ENCODE results near the gene NTRK3.

The NTRK3 gene

DNA sequence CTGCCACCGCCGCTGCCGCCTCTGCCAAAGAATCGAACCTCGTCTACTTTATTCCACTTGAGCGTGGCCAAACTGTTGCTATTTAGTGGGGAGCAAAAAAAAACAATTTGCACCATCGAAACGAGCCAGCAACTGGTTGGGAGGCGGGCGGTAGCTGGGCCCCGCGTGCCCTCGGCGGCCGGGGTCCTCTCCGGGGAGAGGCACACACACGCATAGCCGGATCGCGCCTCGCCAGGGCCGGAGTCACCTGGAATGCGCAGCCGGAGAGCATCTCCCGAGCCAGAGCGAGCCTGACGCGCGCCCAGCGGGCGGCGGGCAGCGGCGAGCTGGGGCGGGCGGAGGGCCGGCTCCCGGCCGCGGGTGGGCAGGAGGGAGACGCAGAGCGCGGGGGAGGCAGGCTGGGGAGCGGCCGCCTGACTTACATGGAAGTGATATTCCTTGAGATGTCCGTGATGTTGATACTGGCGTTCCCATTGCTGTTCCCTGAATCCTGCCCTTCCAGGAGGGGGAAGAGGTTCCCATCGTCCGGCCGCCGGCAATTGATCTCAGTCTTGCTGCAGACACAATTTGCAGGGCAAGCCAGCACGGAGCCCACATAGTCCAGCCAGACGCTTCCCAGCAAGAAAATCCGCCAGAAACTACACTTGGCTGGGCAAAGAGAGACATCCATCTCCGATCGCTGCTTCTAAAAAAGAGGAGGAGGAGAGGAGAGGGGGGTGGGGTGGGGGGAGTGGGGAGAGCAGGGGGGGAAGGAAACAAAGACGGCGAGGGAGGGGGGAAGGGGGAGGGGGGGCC lies 858 bp downstream of the NTRK3 start:
- TF ChIP-seq POLR2AphosphoS5 (IDR thresholded peaks at IDR 0.05; ENCODE audit: low read depth, low read length): no peak

DNA sequence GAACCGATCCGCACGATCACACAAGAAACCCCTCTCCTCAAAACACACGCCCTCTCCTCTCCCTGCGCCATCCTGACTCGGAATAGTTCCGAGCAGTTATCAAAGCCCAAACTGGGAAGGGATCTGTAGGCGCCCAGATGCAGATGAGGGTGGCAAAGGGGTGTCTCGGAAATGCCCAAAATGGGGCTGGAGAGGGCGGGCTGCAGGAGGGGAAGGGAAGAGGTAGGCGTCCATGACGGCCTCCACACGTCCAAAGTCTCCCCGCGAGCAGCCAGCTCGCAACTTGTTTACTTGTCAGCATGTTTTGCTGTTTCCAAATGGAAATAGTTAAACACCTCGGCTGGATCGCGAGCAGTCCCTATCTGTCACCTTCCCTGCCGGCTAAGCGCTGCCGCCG lies 1.5 kb downstream of the NTRK3 start:
- TF ChIP-seq TAF1 (IDR thresholded peaks at IDR 0.05; ENCODE audit: borderline replicate concordance, insufficient read depth, low read length) (no peak), FOXP2 (optimal IDR thresholded peaks at IDR 0.05; ENCODE audit: borderline replicate concordance, extremely low read depth, extremely low read length, insufficient read depth) (no peak), SIN3A (IDR thresholded peaks at IDR 0.05; ENCODE audit: borderline replicate concordance, insufficient read depth, low read length) (no peak), POLR2AphosphoS5 (IDR thresholded peaks at IDR 0.05; ENCODE audit: low read depth, low read length) (no peak)
- TF ChIP-seq, protein P1, sequence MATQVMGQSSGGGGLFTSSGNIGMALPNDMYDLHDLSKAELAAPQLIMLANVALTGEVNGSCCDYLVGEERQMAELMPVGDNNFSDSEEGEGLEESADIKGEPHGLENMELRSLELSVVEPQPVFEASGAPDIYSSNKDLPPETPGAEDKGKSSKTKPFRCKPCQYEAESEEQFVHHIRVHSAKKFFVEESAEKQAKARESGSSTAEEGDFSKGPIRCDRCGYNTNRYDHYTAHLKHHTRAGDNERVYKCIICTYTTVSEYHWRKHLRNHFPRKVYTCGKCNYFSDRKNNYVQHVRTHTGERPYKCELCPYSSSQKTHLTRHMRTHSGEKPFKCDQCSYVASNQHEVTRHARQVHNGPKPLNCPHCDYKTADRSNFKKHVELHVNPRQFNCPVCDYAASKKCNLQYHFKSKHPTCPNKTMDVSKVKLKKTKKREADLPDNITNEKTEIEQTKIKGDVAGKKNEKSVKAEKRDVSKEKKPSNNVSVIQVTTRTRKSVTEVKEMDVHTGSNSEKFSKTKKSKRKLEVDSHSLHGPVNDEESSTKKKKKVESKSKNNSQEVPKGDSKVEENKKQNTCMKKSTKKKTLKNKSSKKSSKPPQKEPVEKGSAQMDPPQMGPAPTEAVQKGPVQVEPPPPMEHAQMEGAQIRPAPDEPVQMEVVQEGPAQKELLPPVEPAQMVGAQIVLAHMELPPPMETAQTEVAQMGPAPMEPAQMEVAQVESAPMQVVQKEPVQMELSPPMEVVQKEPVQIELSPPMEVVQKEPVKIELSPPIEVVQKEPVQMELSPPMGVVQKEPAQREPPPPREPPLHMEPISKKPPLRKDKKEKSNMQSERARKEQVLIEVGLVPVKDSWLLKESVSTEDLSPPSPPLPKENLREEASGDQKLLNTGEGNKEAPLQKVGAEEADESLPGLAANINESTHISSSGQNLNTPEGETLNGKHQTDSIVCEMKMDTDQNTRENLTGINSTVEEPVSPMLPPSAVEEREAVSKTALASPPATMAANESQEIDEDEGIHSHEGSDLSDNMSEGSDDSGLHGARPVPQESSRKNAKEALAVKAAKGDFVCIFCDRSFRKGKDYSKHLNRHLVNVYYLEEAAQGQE (IDR thresholded peaks at IDR 0.05; ENCODE audit: insufficient read depth in 1 of 2, low read depth in 2 of 2, low read length in 2 of 2): no peak

DNA sequence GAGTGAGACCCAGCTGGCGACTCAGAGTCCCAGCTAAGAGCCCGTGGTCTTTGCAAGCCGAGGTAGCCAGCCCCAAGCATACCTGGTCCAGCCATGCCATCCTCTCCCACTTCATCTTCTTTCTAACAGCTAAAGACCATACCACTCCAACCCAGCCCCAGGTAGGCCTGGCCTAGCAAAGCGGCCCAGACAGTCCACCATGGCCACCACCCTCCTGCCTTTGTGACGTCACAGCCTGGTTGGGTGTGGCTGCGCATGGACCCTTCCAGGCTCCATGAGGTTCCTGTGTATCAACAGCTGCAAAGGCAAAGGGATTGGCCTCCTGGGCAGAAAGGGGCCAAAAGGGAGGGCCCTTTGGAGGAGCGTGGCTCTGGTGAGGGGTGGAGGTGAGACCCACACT lies 4.1 kb downstream of the NTRK3 start:
- TF ChIP-seq FOXP2 (optimal IDR thresholded peaks at IDR 0.05; ENCODE audit: borderline replicate concordance, extremely low read depth, extremely low read length, insufficient read depth) (no peak), POLR2AphosphoS5 (IDR thresholded peaks at IDR 0.05; ENCODE audit: low read depth, low read length) (no peak), SIN3A (IDR thresholded peaks at IDR 0.05; ENCODE audit: borderline replicate concordance, insufficient read depth, low read length) (no peak), TAF1 (IDR thresholded peaks at IDR 0.05; ENCODE audit: borderline replicate concordance, insufficient read depth, low read length) (no peak)
- TF ChIP-seq, protein P1 (IDR thresholded peaks at IDR 0.05; ENCODE audit: insufficient read depth in 1 of 2, low read depth in 2 of 2, low read length in 2 of 2): no peak

DNA sequence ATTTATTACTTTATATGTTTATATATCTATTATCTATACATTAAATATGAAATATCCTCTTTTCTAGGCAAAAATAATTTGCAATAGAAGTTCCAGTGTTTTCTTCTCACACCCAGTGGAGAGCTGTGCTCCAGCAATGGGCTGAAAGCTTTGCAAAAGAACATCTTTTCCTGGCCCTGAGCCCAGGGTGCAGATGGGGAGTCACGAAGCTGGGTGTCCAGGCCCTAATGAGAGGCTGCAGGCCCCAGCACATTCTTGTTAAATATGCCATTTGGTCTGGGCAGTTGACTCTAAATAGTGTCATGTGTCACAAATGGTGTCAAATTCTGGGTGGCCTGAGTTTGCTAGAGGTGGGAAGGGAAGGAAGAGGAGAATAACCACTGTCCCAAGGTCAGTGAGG lies 5.7 kb downstream of the NTRK3 start:
- no peak for TF ChIP-seq POLR2AphosphoS5 (IDR thresholded peaks at IDR 0.05; ENCODE audit: low read depth, low read length)
- no peak for TF ChIP-seq FOXP2 (optimal IDR thresholded peaks at IDR 0.05; ENCODE audit: borderline replicate concordance, extremely low read depth, extremely low read length, insufficient read depth)
- no peak for TF ChIP-seq TAF1 (IDR thresholded peaks at IDR 0.05; ENCODE audit: borderline replicate concordance, insufficient read depth, low read length)
- TF ChIP-seq, protein P1 (IDR thresholded peaks at IDR 0.05; ENCODE audit: insufficient read depth in 1 of 2, low read depth in 2 of 2, low read length in 2 of 2): no peak
- TF ChIP-seq SIN3A (IDR thresholded peaks at IDR 0.05; ENCODE audit: borderline replicate concordance, insufficient read depth, low read length): no peak

DNA sequence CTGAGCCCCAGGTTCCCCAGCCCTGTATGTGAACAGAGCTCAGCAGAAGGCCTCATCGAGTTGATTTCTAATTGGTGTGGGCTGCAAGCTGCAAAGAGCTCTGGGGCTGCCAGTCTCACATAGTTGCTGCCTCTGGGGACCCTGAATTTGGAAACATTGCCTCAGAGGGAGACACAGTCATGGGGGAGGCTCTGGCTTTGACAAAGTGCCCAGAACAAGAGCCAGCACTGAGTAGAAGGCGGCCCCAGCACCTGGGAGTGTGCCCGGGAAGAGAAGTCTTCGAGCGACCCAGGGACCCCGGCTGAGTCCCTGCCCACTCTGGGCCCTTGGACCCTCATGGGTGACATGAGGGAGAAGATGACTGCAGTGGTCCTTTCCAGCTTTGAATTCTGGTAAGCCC lies 7.3 kb downstream of the NTRK3 start:
- TF ChIP-seq, protein P1 (IDR thresholded peaks at IDR 0.05; ENCODE audit: insufficient read depth in 1 of 2, low read depth in 2 of 2, low read length in 2 of 2): no peak
- TF ChIP-seq POLR2AphosphoS5 (IDR thresholded peaks at IDR 0.05; ENCODE audit: low read depth, low read length) (no peak), SIN3A (IDR thresholded peaks at IDR 0.05; ENCODE audit: borderline replicate concordance, insufficient read depth, low read length) (no peak), TAF1 (IDR thresholded peaks at IDR 0.05; ENCODE audit: borderline replicate concordance, insufficient read depth, low read length) (no peak), FOXP2 (optimal IDR thresholded peaks at IDR 0.05; ENCODE audit: borderline replicate concordance, extremely low read depth, extremely low read length, insufficient read depth) (no peak)

All from PFSK-1 (cell line).